Ishikawa (cell line): ENCODE results near the gene MRPS6.

Experiments used
- CEBPB ChIP-seq: IDR thresholded peaks from 2 replicates; pipeline ENCODE4 v1.6.1; 2012
- CREB1 ChIP-seq: IDR thresholded peaks from 2 replicates; pipeline ENCODE4 v1.6.1; 2012; ENCODE audit warnings: low read depth
- EGR1 ChIP-seq: IDR thresholded peaks from 2 replicates; pipeline ENCODE4 v1.6.1; 2012
- EP300 ChIP-seq: IDR thresholded peaks from 2 replicates; pipeline ENCODE4 v1.6.1; 2012; ENCODE audit warnings: borderline replicate concordance
- FOXM1 ChIP-seq: IDR thresholded peaks from 2 replicates; pipeline ENCODE4 v1.6.1; 2012; ENCODE audit warnings: low read depth, borderline replicate concordance
- NFIC ChIP-seq: IDR thresholded peaks from 2 replicates; pipeline ENCODE4 v1.6.1; 2012
- RAD21 ChIP-seq: IDR thresholded peaks from 2 replicates; pipeline ENCODE4 v1.6.1; 2012; ENCODE audit warnings: low read depth
- TAF1 ChIP-seq: IDR thresholded peaks from 2 replicates; pipeline ENCODE4 v1.6.1; 2012; ENCODE audit warnings: low read depth, mild to moderate bottlenecking
- TCF12 ChIP-seq: IDR thresholded peaks from 2 replicates; pipeline ENCODE4 v1.6.1; 2012; ENCODE audit warnings: low read depth
- TEAD4 ChIP-seq: IDR thresholded peaks from 2 replicates; pipeline ENCODE4 v1.6.1; 2012
- YY1 ChIP-seq: IDR thresholded peaks from 2 replicates; pipeline ENCODE4 v1.6.1; 2012; ENCODE audit warnings: low read depth
- ZBTB7A ChIP-seq: IDR thresholded peaks from 2 replicates; pipeline ENCODE4 v1.6.1; 2012; ENCODE audit warnings: low read depth
- TF ChIP-seq, protein P1 (sequence below): IDR thresholded peaks from 2 replicates; pipeline ENCODE4 v1.6.1; 2012
- TF ChIP-seq, protein P2 (sequence below): IDR thresholded peaks from 2 replicates; pipeline ENCODE4 v1.6.1; 2012; ENCODE audit warnings: low read depth, mild to moderate bottlenecking
- TF ChIP-seq, protein P3 (sequence below): IDR thresholded peaks from 2 replicates; pipeline ENCODE4 v1.6.1; 2012

Gene MRPS6

DNA sequence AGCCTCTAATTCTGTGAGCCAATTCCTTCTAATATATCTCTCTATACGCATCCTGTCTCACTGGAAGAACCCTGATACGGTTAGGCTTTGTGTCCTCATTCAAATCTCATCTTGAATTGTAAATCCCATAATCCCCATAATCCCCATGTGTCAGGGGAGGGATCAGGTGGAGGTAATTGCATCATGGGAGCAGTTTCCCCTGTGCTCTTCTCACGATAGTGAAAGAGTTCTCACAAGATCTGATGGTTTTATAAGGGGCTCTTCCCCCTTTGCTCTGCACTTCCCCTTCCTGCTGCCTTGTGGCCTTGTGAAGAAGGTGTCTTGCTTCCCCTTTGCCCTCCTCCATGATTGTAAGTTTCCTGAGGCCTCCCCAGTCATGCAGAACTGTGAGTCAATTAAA, 116.1 kb downstream of the MRPS6 start:
- TF ChIP-seq, protein P1, sequence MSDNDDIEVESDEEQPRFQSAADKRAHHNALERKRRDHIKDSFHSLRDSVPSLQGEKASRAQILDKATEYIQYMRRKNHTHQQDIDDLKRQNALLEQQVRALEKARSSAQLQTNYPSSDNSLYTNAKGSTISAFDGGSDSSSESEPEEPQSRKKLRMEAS, result no peak
- TF ChIP-seq NFIC (no peak), YY1 (no peak), EGR1 (no peak)

DNA sequence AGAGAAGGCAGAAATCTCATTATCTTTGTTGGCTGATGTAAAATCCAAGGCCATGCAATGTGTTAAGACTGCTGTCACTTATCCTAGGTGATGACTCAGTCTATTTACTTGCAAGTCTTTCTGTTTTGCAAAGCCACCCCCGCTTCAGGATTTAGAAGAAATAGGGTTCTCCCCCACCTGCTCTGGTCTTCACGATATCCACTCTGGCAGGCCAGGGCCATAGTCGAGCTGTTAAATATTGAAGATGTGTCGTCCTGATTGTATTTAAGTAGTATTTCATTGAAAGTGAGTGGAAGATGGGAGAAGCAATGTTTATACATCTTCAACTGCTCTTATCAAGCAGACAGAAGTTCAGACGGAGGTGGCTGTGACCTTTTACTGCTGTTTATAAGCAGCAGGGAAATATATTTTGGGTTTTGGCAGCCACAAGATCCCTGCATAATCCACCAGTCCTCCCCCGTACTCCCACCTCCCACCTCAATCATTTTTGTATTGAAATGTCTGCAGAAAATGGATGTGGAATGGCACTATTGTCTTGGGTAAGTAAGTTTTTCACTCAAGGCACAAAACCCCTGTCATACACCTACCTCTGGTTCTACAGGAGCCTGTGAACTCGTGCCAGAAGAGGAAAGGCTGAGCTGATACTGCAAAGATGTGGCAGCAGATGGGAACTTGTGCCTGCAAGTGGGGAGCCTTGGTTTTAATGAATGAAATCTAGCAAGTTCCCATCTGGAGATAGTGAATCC, 117.4 kb downstream of the MRPS6 start:
- no peak for TF ChIP-seq FOXM1
- no peak for TF ChIP-seq NFIC
- TF ChIP-seq, protein P2, sequence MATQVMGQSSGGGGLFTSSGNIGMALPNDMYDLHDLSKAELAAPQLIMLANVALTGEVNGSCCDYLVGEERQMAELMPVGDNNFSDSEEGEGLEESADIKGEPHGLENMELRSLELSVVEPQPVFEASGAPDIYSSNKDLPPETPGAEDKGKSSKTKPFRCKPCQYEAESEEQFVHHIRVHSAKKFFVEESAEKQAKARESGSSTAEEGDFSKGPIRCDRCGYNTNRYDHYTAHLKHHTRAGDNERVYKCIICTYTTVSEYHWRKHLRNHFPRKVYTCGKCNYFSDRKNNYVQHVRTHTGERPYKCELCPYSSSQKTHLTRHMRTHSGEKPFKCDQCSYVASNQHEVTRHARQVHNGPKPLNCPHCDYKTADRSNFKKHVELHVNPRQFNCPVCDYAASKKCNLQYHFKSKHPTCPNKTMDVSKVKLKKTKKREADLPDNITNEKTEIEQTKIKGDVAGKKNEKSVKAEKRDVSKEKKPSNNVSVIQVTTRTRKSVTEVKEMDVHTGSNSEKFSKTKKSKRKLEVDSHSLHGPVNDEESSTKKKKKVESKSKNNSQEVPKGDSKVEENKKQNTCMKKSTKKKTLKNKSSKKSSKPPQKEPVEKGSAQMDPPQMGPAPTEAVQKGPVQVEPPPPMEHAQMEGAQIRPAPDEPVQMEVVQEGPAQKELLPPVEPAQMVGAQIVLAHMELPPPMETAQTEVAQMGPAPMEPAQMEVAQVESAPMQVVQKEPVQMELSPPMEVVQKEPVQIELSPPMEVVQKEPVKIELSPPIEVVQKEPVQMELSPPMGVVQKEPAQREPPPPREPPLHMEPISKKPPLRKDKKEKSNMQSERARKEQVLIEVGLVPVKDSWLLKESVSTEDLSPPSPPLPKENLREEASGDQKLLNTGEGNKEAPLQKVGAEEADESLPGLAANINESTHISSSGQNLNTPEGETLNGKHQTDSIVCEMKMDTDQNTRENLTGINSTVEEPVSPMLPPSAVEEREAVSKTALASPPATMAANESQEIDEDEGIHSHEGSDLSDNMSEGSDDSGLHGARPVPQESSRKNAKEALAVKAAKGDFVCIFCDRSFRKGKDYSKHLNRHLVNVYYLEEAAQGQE, result no peak
- no peak for TF ChIP-seq ZBTB7A
- no peak for TF ChIP-seq CREB1
- no peak for TF ChIP-seq TEAD4
- no peak for TF ChIP-seq EGR1
- no peak for TF ChIP-seq YY1
- TF ChIP-seq, protein P3, sequence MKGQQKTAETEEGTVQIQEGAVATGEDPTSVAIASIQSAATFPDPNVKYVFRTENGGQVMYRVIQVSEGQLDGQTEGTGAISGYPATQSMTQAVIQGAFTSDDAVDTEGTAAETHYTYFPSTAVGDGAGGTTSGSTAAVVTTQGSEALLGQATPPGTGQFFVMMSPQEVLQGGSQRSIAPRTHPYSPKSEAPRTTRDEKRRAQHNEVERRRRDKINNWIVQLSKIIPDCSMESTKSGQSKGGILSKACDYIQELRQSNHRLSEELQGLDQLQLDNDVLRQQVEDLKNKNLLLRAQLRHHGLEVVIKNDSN, result no peak
- TF ChIP-seq CEBPB, result no peak

DNA sequence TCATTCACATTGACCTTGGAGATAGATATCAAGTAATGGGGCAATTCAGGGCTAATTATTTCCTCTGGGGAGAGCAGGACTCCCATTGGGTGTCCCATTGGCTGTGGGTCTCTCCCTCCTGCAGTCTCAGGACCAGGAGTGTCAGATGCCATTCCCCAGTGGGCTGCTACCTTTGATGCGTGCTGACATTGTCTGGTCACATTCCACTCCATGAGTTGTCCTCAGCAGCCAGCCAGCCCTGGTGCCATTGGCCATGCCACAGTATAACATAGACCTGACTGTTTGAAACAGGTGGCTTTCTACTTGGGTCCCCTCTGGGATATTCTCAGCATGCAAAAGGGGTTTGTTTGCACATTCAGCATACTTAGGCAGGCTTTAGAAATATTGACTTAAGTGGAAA, 118.5 kb downstream of the MRPS6 start:
- TF ChIP-seq EGR1, result no peak
- TF ChIP-seq TEAD4, result no peak
- TF ChIP-seq, protein P1, result no peak
- TF ChIP-seq, protein P3, result no peak
- no peak for TF ChIP-seq CREB1
- no peak for TF ChIP-seq RAD21
- TF ChIP-seq CEBPB, result no peak
- no peak for TF ChIP-seq YY1
- no peak for TF ChIP-seq FOXM1
- no peak for TF ChIP-seq ZBTB7A
- TF ChIP-seq, protein P2, result no peak
- no peak for TF ChIP-seq EP300
- TF ChIP-seq TAF1, result no peak
- no peak for TF ChIP-seq TCF12
- TF ChIP-seq NFIC, result no peak
